ENCODE results near the gene SMIM11.
"Not testable (repeated sequence)": the region's sequence is repeated elsewhere in the genome, so short reads cannot be mapped to it uniquely, and the experiment has no call there.

Gene SMIM11, protein sequence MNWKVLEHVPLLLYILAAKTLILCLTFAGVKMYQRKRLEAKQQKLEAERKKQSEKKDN

DNA sequence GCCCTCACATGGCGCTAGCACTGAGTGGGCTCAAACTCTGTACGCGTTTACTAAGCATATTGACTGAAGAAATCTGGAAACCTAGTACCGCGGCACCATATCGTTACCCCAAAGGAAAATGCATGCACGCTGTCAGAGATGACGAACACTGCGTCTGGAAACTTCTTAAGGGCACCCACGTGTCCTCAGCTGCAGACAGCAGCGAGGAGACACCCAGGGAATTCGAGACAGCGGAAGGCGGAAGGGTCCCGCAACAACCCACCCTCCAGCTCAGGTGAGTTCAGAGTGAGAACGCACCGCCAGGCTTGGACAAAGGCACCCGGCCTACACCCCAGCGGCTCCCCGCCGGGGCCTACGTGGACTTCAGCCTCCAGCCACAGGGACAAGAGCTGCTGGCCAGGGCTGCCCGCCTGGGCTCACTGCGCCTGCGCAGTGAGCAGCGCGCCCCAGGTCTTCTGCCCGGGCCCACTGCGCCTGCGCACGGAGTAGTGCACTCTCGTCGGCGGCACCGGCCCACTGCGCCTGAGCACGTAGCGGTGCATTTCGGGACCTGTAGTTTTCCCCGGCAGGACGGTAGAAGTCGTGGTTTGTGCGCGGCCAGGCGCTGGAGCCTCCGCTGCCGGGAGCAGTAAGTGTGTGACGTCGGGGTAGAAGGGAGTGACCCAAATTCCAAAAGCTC lies at the start of gene SMIM11:
Gene SMIM11 (plus strand): TSS at position 568 of the 679 bp plus-strand sequence. CDS start 3,998 bp downstream, outside the sequence.
- not testable (repeated sequence) for H3K4me3 ChIP-seq (ENCODE audit: low read depth, low read length)

DNA sequence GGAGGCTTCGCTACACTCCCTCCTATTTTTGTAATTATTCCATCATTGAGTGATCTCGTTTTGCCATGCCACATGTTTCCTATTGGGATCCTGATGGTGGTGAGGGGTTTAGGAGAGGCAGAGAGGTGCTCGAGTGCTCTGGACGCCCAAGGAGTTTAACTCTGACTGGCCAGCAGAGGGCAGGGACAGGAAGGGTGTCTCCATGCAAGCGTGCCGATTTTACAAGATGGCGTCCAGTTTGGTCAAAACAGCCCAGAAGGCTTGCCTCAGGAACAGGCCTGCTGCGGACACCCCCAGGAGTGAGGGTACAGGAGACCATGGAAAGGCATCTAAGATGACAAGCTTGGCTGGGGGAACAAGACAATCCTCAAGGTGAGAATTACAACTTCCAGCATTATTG lies 45.3 kb upstream of the SMIM11 start:
- no peak overlapping the region for H3K4me3 ChIP-seq (ENCODE audit: low read depth, low read length)

DNA sequence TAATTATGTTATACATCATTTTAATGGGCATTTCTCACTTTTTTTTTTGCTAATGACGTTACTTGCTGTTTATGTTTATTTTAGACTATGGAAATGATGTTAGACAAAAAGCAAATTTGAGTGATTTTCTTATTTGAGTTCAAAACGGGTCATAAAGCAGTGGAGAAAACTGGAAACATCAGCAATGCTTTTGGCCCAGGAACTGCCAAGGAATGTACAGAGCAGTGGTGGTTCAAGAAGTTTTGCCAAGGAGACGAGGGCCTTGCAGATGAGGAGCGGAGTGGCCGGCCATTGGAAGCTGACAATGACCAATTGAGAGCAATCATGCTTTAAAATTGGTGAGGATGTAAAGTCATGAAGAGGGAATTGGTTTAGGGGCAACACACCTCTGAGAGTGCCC lies 43.6 kb upstream of the SMIM11 start:
- H3K4me3 ChIP-seq (ENCODE audit: low read depth, low read length), result no peak overlapping the region
- TF ChIP-seq, protein P1, sequence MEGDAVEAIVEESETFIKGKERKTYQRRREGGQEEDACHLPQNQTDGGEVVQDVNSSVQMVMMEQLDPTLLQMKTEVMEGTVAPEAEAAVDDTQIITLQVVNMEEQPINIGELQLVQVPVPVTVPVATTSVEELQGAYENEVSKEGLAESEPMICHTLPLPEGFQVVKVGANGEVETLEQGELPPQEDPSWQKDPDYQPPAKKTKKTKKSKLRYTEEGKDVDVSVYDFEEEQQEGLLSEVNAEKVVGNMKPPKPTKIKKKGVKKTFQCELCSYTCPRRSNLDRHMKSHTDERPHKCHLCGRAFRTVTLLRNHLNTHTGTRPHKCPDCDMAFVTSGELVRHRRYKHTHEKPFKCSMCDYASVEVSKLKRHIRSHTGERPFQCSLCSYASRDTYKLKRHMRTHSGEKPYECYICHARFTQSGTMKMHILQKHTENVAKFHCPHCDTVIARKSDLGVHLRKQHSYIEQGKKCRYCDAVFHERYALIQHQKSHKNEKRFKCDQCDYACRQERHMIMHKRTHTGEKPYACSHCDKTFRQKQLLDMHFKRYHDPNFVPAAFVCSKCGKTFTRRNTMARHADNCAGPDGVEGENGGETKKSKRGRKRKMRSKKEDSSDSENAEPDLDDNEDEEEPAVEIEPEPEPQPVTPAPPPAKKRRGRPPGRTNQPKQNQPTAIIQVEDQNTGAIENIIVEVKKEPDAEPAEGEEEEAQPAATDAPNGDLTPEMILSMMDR (IDR thresholded peaks at IDR 0.05; ENCODE audit: borderline replicate concordance, insufficient read depth, low read depth, low read length), result no peak

More for the DNA sequence above, 45.3 kb upstream of the SMIM11 start:
- TF ChIP-seq, protein P1 (IDR thresholded peaks at IDR 0.05; ENCODE audit: borderline replicate concordance, insufficient read depth, low read depth, low read length), result no peak

DNA sequence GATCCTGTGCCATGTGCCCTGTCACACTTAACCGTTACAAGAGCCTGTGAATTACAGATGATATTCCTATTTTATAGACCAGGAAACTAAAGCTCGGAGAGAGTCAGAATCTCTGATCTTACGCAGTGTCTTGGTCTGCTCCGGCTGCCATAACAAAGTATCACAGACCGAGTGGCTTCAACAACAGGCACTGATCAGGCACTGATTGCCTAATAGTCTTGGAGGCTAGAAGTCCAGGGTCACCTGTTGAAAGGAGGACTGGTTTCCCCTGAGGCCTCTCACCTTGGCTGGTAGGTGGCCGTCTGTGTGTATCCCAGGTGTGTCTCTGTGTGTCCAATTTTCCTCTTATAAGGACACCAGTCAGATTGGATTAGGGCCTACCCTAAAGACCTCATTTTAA lies 43.0 kb upstream of the SMIM11 start:
- no peak overlapping the region for H3K4me3 ChIP-seq (ENCODE audit: low read depth, low read length)
- TF ChIP-seq, protein P1 (IDR thresholded peaks at IDR 0.05; ENCODE audit: borderline replicate concordance, insufficient read depth, low read depth, low read length), result no peak

DNA sequence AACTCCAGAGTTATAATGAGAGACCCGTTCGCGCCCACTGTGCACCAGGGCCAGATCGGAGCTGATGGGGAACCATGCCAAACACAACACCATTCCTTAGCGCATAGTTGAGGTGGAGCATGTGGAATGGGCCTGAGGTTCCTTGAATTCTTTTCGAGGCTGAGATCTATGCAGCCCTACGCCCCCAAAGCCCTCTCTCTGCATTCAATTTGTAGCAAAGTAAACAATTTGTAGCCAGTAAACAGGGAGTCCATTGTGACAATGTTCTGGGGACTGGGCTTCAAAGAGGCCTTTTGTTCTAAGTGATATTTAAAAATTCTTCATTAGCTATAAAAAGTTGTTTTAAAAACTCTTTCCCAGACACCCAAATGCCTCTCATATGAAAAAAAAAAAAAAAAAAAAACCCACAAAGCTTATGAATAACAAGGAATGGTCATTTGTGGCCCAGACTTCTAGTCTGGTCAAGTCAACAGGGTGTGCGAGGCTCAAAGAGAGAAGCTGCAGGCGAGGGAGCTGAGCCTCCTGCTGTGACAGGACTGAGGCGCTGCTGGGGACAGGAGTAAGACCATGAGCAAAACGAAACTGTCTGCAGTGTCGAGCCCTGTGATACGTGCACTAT lies 42.1 kb upstream of the SMIM11 start:
- TF ChIP-seq, protein P1 (IDR thresholded peaks at IDR 0.05; ENCODE audit: borderline replicate concordance, insufficient read depth, low read depth, low read length), result no peak
- no peak overlapping the region for H3K4me3 ChIP-seq (ENCODE audit: low read depth, low read length)

DNA sequence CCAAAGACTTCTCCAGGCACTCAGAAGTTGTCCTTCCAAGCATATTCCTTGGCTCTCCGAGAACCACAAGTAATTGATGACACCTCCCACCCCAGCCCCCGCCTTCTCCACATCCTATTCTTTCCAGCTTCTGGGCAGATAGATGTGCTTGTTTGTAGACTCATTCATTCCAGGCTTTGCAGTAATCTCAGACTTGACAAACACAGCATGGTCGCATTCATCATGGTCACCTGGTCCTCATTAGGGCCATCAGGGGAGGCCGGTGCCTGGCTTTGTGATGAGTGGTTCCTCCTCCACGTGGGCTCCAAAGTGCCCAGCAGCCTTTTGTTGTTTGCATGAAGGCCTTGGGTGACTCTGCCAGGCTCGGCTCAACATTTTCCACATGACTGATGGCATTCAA lies 40.0 kb upstream of the SMIM11 start:
- TF ChIP-seq, protein P1 (IDR thresholded peaks at IDR 0.05; ENCODE audit: borderline replicate concordance, insufficient read depth, low read depth, low read length), result no peak
- H3K4me3 ChIP-seq (ENCODE audit: low read depth, low read length), result no peak overlapping the region

DNA sequence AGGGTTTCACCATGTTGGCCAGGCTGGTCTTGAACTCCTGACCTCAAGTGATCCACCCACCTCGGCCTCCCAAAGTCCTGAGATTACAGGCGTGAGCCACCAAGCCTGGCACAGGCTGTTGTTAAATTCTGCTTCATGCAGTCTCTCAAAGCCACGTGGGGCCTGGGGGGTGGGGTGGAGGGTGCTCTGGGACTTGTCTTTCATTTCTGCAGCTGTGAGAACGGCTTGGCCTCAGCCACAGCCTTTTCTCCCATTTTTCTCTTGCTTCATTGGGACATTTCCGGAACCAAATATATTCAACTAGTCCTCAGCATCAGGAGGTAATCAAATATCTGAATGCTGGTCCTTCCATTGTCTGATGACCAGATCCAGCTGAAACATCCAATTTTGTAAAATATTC lies 39.1 kb upstream of the SMIM11 start:
- H3K4me3 ChIP-seq (ENCODE audit: low read depth, low read length), result no peak overlapping the region
- TF ChIP-seq, protein P1 (IDR thresholded peaks at IDR 0.05; ENCODE audit: borderline replicate concordance, insufficient read depth, low read depth, low read length), result no peak
